HL-60 (cell line): ENCODE data around the gene FSTL4.

ENCODE experiments used
- POLR2AphosphoS5 ChIP-seq: IDR thresholded peaks from 2 replicates; pipeline ENCODE4 v1.6.1; 2012; ENCODE audit warnings: low read depth
- TF ChIP-seq, protein P1 (sequence below): IDR thresholded peaks from one replicate; pipeline ENCODE4 v1.5.1; 2011; ENCODE audit warnings: low read length, control low read depth, inconsistent platforms; ENCODE audit not compliant: insufficient read depth

DNA sequence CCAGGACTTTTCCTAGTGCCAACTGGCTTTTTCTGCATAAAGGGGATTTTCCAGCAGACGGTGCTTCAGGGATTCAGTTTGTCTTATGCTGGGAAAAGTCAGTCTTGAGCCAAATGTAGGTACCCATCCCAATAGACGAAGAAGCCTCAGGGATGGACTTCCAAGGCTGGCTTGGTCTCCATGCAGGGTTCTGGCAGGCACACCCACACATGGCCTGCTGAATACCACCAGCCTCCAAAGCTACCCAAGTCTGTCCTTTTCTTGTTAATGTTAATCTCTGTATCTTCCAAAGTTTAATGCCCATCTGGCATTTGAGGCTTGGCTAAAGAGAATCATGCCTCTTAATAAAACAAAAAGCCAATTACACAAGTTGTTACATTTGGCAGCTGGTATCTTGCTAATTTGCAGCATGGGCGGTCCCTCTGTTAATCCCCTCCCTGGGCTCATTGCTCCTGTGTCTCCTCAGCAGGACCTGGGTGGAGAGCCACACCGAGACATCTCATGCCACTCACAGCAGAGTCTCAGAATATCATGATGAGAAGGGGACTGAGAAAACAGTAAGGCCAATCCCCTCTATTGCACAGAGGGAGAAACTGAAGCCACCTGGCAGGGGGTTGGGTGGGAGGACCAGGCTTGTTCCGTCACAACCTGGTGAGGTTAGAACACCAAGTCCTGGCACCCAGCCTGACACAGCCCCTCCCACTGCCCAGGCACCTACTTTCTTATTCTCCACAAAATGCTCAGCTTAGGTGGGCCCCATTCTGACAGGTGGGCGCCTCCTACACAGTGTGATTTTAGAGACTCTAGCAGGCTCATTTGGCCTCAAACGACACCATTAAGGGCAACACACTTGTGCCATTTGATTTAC is 243.2 kb downstream of the FSTL4 start:
- TF ChIP-seq POLR2AphosphoS5 = no peak
- TF ChIP-seq, protein P1, sequence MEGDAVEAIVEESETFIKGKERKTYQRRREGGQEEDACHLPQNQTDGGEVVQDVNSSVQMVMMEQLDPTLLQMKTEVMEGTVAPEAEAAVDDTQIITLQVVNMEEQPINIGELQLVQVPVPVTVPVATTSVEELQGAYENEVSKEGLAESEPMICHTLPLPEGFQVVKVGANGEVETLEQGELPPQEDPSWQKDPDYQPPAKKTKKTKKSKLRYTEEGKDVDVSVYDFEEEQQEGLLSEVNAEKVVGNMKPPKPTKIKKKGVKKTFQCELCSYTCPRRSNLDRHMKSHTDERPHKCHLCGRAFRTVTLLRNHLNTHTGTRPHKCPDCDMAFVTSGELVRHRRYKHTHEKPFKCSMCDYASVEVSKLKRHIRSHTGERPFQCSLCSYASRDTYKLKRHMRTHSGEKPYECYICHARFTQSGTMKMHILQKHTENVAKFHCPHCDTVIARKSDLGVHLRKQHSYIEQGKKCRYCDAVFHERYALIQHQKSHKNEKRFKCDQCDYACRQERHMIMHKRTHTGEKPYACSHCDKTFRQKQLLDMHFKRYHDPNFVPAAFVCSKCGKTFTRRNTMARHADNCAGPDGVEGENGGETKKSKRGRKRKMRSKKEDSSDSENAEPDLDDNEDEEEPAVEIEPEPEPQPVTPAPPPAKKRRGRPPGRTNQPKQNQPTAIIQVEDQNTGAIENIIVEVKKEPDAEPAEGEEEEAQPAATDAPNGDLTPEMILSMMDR = no peak
